Esophagus (tissue), 2 donors: ENCODE measurements around the gene TRIM38. TPM values are rescaled to one million over a fixed set of nuclear protein-coding genes. Genes with fewer than 3 reads are reported as not detected.
"Not testable (repeated sequence)": the region's sequence is repeated elsewhere in the genome, so short reads cannot be mapped to it uniquely, and the experiment has no call there.

Source experiments
- H3K27ac ChIP-seq, 2 donors: one replicate each; pipeline ENCODE4 v1.5.1; 2013; ENCODE audit warnings: low read depth in 2 of 2, mild to moderate bottlenecking in 2 of 2, inconsistent platforms in 1 of 2, low read length in 1 of 2, moderate library complexity in 1 of 2
- H3K27me3 ChIP-seq, 2 donors: one replicate each; pipeline ENCODE4 v1.6.1; 2013; ENCODE audit warnings: low read length in 2 of 2, control low read depth in 1 of 2, mild to moderate bottlenecking in 1 of 2; ENCODE audit not compliant: insufficient read depth in 2 of 2, control insufficient read depth in 1 of 2
- H3K36me3 ChIP-seq, 2 donors: one replicate each; pipeline ENCODE4 v1.6.1; 2013; ENCODE audit warnings: low read length in 1 of 2; ENCODE audit not compliant: control insufficient read depth in 2 of 2, insufficient read depth in 2 of 2
- H3K4me1 ChIP-seq, 2 donors: one replicate each; pipeline ENCODE4 v1.6.1; 2013; ENCODE audit warnings: low read length in 1 of 2; ENCODE audit not compliant: control insufficient read depth in 2 of 2, insufficient read depth in 2 of 2
- H3K4me3 ChIP-seq, 2 donors: one replicate each; pipeline ENCODE4 v1.5.1; 2013; ENCODE audit warnings: low read length in 2 of 2, mild to moderate bottlenecking in 2 of 2, low read depth in 1 of 2, moderate library complexity in 1 of 2
- H3K9me3 ChIP-seq, 2 donors: one replicate each; pipeline ENCODE4 v1.6.1; 2013; ENCODE audit warnings: mild to moderate bottlenecking in 2 of 2, low read depth in 1 of 2, low read length in 1 of 2, moderate library complexity in 1 of 2; ENCODE audit not compliant: control insufficient read depth in 2 of 2, insufficient read depth in 1 of 2
- WGBS, 2 donors: extraction: QIAGEN DNeasy Blood & Tissue Kit; methylation state at CpG; one replicate each; pipeline ENCODE4 v1.1.7; 2013; 5-methylcytosine and 5-hydroxymethylcytosine counted together
- polyA plus RNA-seq, 2 donors: library from polyadenylated mRNA; stranded (reverse); fragments of 200-250 nt; gene quantifications; one replicate each; pipeline ENCODE4 v1.2.3, GENCODE V29; 2013
- donor health status: healthy with polysubstance abuse.
- donor health status: Bipolar disorder and iron deficiency.

Gene TRIM38
- polyA plus RNA-seq, 2 donors: 4.7 to 5.7 TPM

GRCh38 chr6:25997921-25998320, 35.3 kb downstream of the TRIM38 start:
- H3K27me3 ChIP-seq: no peaks in the 10 kb centered on the region
- no peaks in the 10 kb centered on the region for H3K4me1 ChIP-seq
- H3K4me3 ChIP-seq: no peak overlapping the region
- no peaks in the 10 kb centered on the region for H3K9me3 ChIP-seq
- H3K27ac ChIP-seq: no peak overlapping the region
- peaks cover 0 to 4% of the 10 kb centered on the region in 2 donors for H3K36me3 ChIP-seq
- 87 to 95% methylated on average over 3 of the region's 3 CpGs for WGBS, 2 donors

- Histone ChIP-seq H3K27ac (no peak overlapping the region), H3K9me3 (no peaks in the 10 kb centered on the region), H3K4me1 (no peaks in the 10 kb centered on the region), H3K36me3 (peaks cover 0 to 4% of the 10 kb centered on the region in 2 donors), H3K4me3 (no peak overlapping the region), H3K27me3 (no peaks in the 10 kb centered on the region)
Observed at GRCh38 chr6:25998379-25998778, 35.8 kb downstream of the TRIM38 start.

GRCh38 chr6:25999225-25999624, 36.6 kb downstream of the TRIM38 start:
- not testable (repeated sequence) for H3K4me1 ChIP-seq, H3K27me3 ChIP-seq, H3K9me3 ChIP-seq, H3K36me3 ChIP-seq, H3K27ac ChIP-seq, H3K4me3 ChIP-seq
- WGBS, 2 donors: 41 to 59% methylated on average over 2 of the region's 2 CpGs

- Histone ChIP-seq H3K4me1 (no peaks in the 10 kb centered on the region), H3K27me3 (no peaks in the 10 kb centered on the region), H3K36me3 (peaks cover 0 to 4% of the 10 kb centered on the region in 2 donors), H3K4me3 (no peak overlapping the region), H3K27ac (no peak overlapping the region), H3K9me3 (no peaks in the 10 kb centered on the region)
- whole genome bisulfite sequencing, 2 donors: 94 to 96% methylated on average over 9 of the region's 9 CpGs
Observed at GRCh38 chr6:26000366-26001144, 38.0 kb downstream of the TRIM38 start.

GRCh38 chr6:26003102-26003694, 40.6 kb downstream of the TRIM38 start:
- H3K4me1 ChIP-seq: no peaks in the 10 kb centered on the region
- no peaks in the 10 kb centered on the region for H3K36me3 ChIP-seq
- H3K4me3 ChIP-seq: no peak overlapping the region
- H3K27ac ChIP-seq: no peak overlapping the region
- no peaks in the 10 kb centered on the region for H3K9me3 ChIP-seq
- 3 to 8% methylated on average over 3 of the region's 3 CpGs for WGBS, 2 donors
- no peaks in the 10 kb centered on the region for H3K27me3 ChIP-seq

- Histone ChIP-seq H3K27me3 (no peaks in the 10 kb centered on the region), H3K4me3 (no peak overlapping the region), H3K4me1 (no peaks in the 10 kb centered on the region), H3K27ac (no peak overlapping the region), H3K9me3 (no peaks in the 10 kb centered on the region), H3K36me3 (no peaks in the 10 kb centered on the region)
Observed at GRCh38 chr6:26006086-26006939, 43.7 kb downstream of the TRIM38 start.

GRCh38 chr6:26006940-26007305, 44.3 kb downstream of the TRIM38 start:
- not testable (repeated sequence) for H3K27ac ChIP-seq, H3K9me3 ChIP-seq, H3K4me3 ChIP-seq, H3K36me3 ChIP-seq, H3K4me1 ChIP-seq, H3K27me3 ChIP-seq
- WGBS, 2 donors: 59 to 70% methylated on average over 1 of the region's 1 CpG

GRCh38 chr6:26008470-26008869, 45.9 kb downstream of the TRIM38 start:
- Histone ChIP-seq H3K27ac (no peak overlapping the region), H3K4me3 (no peak overlapping the region), H3K9me3 (no peaks in the 10 kb centered on the region), H3K27me3 (no peaks in the 10 kb centered on the region), H3K4me1 (no peaks in the 10 kb centered on the region), H3K36me3 (no peaks in the 10 kb centered on the region)
- WGBS, 2 donors: 41 to 54% methylated on average over 3 of the region's 3 CpGs

- Histone ChIP-seq H3K4me1 (no peaks in the 10 kb centered on the region), H3K4me3 (no peak overlapping the region), H3K9me3 (no peaks in the 10 kb centered on the region), H3K27me3 (no peaks in the 10 kb centered on the region), H3K36me3 (no peaks in the 10 kb centered on the region), H3K27ac (no peak overlapping the region)
- WGBS, 2 donors: 86 to 87% methylated on average over 4 of the region's 4 CpGs
Observed at GRCh38 chr6:26009817-26010216, 47.2 kb downstream of the TRIM38 start.
